Measurements from ENCODE around the gene PABPC1L2A.
"Not testable (repeated sequence)": the region's sequence is repeated elsewhere in the genome, so short reads cannot be mapped to it uniquely, and the experiment has no call there.

PABPC1L2A gene

DNA sequence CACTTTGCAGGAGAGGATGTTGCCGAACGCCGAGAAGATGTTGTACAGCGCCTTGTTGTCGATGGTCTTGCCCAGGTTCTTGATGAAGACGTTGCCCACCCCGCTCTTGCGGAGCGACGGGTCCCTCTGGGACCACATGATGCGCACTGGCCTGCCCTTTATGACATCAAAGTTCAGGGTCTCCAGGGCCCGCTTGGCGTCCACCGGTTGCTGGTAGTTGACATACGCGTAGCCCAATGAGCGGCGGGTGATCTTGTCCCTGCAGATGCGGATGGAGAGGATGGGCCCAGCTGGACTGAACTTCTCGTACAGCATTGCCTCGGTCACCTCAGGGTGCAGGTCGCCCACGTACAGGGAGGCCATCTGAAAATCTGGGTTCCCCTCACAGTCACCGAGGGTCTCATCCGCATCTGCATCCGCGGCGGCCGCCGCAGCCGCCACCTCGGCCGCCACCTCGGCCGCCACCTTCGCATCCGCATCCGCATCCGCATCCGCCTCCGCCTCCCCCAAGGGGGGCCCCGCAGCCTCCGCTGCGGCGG lies at the start of gene PABPC1L2A:
Gene PABPC1L2A (minus strand): TSS at position 489 of the 539 bp plus-strand sequence. CDS start 126 bp downstream, at position 363.
- DNase-seq (ENCODE audit: extremely low read depth in 1 of 2, low read depth in 1 of 2): not testable (repeated sequence)

DNA sequence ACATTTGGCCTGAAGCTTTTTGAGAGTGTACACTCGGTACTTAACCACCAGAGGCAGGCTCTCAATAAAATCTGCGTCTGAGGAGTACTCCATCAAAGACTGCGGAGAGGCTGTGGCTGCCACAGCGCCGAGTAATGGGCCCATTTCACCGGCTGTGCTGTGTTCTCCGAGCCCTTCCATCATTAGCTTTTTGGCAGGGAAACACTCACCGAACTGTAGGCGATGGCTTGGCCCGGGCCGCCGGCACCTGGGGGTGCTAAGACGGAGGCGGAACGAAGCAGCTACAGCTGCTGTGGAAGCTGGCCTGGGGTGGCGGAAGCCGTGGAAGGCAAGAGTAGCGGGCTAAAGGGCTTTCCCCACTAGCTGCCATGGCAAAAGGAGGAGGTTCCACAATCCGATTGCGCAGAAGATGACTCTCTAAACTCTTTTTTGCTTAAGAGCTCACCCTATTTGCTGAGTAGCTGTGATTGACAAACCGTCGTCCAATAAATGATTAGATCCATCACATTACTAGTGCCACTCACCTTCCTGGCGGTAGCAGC lies 48.5 kb upstream of the PABPC1L2A start:
- DNase-seq (ENCODE audit: extremely low read depth in 1 of 2, low read depth in 1 of 2): no peak

DNA sequence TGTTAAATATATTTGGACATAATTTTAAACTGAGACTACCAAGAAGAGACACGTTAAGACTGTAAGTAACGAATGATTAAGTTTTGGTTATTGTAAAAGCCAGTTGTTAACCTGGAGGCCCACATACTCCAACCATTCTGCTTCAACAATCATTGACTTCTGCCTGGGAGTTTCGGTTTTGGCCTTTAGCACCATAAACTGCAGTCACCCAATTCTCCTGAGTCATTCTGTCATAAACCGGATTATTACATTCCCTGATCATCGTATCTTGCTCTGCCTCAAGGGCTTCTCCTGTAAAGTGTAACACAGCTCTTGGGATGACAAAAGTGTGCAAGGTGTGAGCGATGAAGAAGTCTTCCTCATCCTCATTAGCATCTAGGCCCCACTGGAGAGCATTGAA lies 46.9 kb upstream of the PABPC1L2A start:
- DNase-seq (ENCODE audit: extremely low read depth in 1 of 2, low read depth in 1 of 2): no peak

DNA sequence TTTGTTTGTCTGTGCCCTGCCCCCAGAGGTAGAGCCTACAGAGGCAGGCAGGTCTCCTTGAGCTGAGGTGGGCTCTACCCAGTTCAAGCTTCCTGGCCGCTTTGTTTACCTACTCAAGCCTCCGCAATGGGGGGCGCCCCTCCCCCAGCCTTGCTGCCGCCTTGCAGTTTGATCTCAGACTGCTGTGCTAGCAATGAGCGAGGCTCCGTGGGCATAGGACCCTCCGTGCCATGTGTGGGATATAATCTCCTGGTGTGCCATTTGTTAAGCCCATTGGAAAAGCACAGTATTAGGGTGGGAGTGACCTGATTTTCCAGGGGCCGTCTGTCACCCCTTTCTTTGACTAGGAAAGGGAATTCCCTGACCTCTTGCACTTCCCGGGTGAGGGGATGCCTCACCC lies 20.2 kb upstream of the PABPC1L2A start:
- not testable (repeated sequence) for DNase-seq (ENCODE audit: extremely low read depth in 1 of 2, low read depth in 1 of 2)

DNA sequence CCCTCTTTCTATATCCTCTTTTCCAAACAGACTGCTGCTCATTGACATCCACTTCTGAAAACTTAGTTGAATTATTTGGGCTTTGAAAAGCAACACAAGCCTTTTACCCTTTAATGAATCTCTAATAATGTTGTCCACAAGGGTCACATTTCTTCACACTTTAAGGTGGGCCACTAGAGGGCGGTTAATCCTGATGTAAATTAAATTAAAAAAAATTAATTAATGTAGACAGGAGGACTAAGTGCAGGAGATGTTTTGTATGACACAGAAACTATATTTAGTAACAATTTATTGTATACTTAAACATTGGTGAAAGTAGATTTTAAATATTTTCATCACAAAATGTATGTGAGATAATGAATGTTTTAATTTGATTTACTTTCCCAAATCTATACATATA lies 7.5 kb upstream of the PABPC1L2A start:
- DNase-seq (ENCODE audit: extremely low read depth in 1 of 2, low read depth in 1 of 2): not testable (repeated sequence)

DNA sequence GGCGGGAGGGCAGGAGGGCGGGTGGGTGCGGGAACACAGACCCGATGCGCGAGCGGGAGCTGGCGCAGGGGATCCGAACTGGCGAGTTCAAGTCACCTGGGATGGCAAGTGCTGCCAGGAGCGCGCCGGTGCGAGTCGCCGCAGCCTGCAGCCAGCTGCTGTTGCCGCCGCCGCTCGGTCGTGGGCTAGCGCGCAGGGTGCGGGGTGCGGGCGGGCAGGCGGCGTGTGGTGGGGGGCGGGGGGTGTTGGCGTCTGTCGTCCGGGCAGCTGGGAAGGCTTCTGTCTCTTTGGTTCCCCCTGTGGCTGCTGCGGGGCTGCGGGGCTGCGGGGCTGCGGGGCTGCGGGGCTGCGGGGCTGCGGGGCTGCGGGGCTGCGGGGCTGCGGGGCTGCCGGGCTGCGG lies 572 bp upstream of the PABPC1L2A start:
- not testable (repeated sequence) for DNase-seq (ENCODE audit: extremely low read depth in 1 of 2, low read depth in 1 of 2)

DNA sequence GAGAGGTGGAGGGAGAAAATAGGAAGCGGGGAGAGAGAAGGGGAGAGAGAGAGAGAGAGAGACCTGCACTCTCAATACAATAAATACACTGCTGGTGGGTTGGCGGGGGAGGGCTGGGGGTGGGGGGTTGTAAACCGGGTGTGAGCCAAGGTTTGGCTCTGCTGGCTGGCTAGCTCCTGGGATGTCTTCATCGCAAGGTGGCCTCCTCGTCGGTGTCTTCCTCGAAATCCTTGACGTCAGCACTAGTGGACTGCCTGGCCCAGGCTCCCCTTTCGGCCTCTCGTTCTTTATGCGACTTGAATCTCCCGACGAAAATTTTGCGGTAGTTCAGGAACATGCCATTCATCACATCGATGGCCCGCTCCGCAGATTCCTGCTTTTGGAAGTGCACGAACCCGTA lies 715 bp downstream of the PABPC1L2A start:
- not testable (repeated sequence) for DNase-seq (ENCODE audit: extremely low read depth in 1 of 2, low read depth in 1 of 2)

DNA sequence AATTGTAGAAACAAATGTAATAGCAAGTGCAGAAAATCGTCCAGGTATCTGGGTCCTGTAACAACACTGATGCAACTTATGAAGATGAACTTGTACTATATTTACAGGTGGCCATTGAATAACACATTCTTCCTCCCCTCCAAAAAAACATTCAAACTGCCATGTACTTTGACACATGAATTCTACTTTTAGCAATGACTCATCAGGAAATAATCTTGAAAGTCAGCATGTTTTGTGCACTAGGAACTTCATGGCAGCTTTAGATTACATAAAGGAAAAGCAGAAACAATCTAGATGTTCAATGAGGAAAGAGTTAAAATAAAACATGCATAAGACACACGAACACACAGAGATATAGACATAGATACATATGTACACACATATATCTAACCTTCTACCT lies 2.5 kb downstream of the PABPC1L2A start:
- no peak for DNase-seq (ENCODE audit: extremely low read depth in 1 of 2, low read depth in 1 of 2)

DNA sequence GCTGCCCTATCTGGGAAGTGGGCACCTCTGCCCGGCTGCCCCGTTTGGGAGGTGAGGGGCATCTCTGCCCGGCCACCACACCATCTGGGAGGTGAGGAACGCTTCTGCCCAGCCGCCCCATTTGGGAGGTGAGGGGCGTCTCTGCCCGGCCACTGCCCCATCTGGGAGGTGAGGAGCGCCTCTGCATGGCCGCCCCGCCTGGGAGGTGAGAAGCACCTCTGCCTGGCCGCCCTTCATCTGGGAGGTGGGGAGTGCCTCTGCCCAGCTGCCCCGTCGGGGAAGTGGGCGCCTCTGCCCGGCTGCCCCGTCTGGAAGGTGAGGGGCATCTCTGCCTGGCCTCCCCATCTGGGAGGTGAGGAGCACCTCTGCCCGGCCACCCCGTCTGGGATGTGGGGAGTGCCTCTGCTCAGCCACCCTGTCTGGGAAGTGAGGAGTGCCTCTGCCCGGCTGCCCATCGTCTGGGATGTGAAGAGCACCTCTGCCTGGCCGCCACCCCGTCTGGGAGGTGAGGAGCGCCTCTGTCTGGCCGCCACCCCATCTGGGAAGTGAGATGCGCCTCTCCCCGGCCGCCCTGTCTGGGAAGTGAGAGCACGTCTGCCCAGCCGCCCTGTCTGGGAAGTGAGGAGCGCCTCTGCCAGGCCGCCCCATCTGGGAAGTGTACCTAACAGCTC lies 9.8 kb downstream of the PABPC1L2A start:
- DNase-seq (ENCODE audit: extremely low read depth in 1 of 2, low read depth in 1 of 2): no peak

DNA sequence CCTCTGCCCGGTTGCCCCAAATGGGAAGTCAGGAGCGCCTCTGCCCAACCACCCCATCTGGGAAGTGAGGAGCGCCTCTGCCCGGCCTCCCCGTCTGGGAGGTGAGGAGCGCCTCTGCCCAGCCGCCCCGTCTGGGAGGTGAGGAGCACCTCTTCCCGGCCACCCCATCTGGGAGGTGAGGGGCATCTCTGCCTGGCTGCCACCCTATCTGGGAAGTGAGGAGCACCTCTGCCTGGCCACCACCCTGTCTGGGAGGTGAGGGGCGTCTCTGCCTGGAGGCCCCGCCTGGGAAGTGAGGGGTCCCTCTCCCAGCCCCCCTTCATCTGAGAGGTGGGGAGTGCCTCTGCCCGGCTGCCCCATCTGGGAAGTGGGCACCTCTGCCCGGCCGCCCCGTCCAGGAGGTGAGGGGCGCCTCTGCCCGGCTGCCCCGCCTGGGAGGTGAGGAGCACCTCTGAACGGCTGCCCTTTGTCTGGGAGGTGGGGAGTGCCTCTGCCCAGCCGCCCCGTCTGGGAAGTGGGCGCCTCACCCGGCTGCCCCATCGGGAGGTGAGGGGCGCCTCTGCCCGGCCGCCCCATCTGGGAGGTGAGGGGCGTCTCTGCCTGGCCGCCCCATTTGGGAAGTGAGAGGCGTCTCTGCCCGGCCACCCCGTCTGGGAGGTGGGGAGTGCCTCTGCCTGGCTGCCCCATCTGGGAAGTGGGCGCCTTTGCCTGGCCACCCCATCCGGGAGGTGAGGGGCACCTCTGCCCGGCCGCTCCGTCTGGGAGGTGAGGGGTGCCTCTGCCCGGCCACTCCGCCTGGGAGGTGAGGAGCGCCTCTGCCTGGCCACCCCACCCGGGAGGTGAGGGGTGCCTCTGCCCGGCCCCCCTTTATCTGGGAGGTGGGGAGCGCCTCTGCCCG lies 10.6 kb downstream of the PABPC1L2A start:
- no peak for DNase-seq (ENCODE audit: extremely low read depth in 1 of 2, low read depth in 1 of 2)

DNA sequence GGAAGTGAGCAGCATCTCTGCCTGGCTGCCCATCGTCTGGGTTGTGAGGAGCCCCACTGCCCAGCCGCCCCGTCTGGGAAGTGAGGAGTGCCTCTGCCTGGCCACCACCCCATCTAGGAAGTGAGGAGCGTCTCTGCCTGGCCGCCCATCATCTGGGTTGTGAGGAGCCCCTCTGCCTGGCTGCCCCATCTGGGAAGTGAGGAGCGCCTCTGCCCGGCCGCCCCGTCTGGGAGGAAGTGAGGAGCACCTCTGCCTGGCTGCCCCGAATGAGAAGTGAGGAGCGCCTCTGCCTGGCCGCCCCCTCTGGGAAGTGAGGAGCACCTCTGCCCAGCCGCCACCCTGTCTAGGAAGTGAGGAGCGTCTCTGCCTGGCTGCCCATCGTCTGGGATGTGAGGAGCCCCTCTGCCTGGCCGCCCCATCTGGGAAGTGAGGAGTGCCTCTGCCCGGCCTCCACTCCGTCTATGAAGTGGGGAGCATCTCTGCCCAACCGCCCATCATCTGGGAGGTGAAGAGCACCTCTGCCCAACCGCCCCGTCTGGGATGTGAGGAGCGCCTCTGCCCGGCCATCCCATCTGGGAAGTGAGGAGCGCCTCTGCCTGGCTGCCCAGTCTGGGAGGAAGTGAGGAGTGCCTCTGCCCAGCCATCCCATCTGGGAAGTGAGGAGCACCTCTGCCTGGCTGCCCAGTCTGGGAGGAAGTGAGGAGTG lies 11.4 kb downstream of the PABPC1L2A start:
- not testable (repeated sequence) for DNase-seq (ENCODE audit: extremely low read depth in 1 of 2, low read depth in 1 of 2)

DNA sequence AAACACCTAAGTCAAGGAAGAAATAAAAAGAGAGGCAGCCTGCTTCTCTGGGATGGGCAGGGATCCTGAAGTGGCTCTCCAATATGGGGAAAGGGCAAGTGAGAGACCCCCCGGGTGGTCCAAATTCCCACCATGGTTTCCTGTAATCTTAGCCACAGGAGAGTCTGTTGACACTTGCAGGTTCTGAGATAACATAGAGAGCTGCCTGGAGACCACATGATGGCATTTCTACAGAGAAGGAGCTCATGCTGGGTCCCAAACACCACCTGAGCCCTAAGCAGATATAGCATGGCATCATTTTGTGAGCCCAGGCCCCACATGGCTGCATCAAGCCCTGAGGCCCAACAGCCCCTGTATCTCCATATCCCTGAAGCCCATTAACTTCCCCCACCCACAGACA lies 50.4 kb downstream of the PABPC1L2A start:
- DNase-seq (ENCODE audit: extremely low read depth in 1 of 2, low read depth in 1 of 2): no peak
